WERI-Rb-1 (cell line): ENCODE data around the gene AMOT.

Source experiments
- DNase-seq: peaks from one replicate; pipeline ENCODE4 v3.0.0-alpha.2; 2020
- H3K27ac ChIP-seq: fragments of 250-450 bp; sonication (Bioruptor Pico); 2 replicates; pipeline ENCODE4 v1.5.1; 2020; ENCODE audit warnings: mild to moderate bottlenecking, moderate library complexity
- H3K27me3 ChIP-seq: fragments of 250-450 bp; sonication (Bioruptor Pico); 2 replicates; pipeline ENCODE4 v1.5.1; 2021; ENCODE audit warnings: mild to moderate bottlenecking, low read depth, moderate library complexity; ENCODE audit not compliant: insufficient read depth, severe bottlenecking
- H3K36me3 ChIP-seq: fragments of 250-450 bp; sonication (Bioruptor Pico); 2 replicates; pipeline ENCODE4 v1.5.1; 2020; ENCODE audit warnings: mild to moderate bottlenecking, moderate library complexity
- H3K4me3 ChIP-seq: 2 replicates; pipeline ENCODE4 v1.5.1; 2011; ENCODE audit warnings: low read depth, mild to moderate bottlenecking, control low read depth, low read length
- H3K9me3 ChIP-seq: fragments of 250-450 bp; sonication (Bioruptor Pico); 2 replicates; pipeline ENCODE4 v1.5.1; 2021; ENCODE audit warnings: mild to moderate bottlenecking, moderate library complexity; ENCODE audit not compliant: severe bottlenecking
- CTCF ChIP-seq: IDR thresholded peaks from 2 replicates; pipeline ENCODE4 v1.5.1; 2011; ENCODE audit warnings: low read depth, mild to moderate bottlenecking, control low read depth, inconsistent platforms, low read length

The AMOT gene

GRCh38 chrX:112738347-112739033, 102.1 kb downstream of the AMOT start:
- no peak for DNase-seq
- Histone ChIP-seq H3K27me3 (peaks cover 8% of the 10 kb centered on the region), H3K9me3 (no peaks in the 10 kb centered on the region), H3K27ac (no peak overlapping the region), H3K4me3 (no peak overlapping the region), H3K36me3 (no peaks in the 10 kb centered on the region)
- no peak for TF ChIP-seq CTCF

GRCh38 chrX:112736310-112736709, 104.3 kb downstream of the AMOT start:
- H3K27ac ChIP-seq: no peak overlapping the region
- TF ChIP-seq CTCF: no peak
- H3K27me3 ChIP-seq: peaks cover 3% of the 10 kb centered on the region
- no peaks in the 10 kb centered on the region for H3K9me3 ChIP-seq
- H3K36me3 ChIP-seq: no peaks in the 10 kb centered on the region
- H3K4me3 ChIP-seq: no peak overlapping the region
- DNase-seq: no peak

GRCh38 chrX:112735147-112735546, 105.5 kb downstream of the AMOT start:
- no peak for DNase-seq
- Histone ChIP-seq H3K4me3 (no peak overlapping the region), H3K27ac (no peak overlapping the region), H3K9me3 (no peaks in the 10 kb centered on the region), H3K27me3 (peaks cover 3% of the 10 kb centered on the region), H3K36me3 (no peaks in the 10 kb centered on the region)
- TF ChIP-seq CTCF: no peak

GRCh38 chrX:112734290-112734689, 106.3 kb downstream of the AMOT start:
- DNase-seq: no peak
- Histone ChIP-seq H3K9me3 (no peaks in the 10 kb centered on the region), H3K4me3 (no peak overlapping the region), H3K27me3 (peaks cover 3% of the 10 kb centered on the region), H3K36me3 (no peaks in the 10 kb centered on the region), H3K27ac (no peak overlapping the region)
- no peak for TF ChIP-seq CTCF

GRCh38 chrX:112731793-112732192, 108.8 kb downstream of the AMOT start:
- no peak for DNase-seq
- Histone ChIP-seq H3K27me3 (peaks cover 3% of the 10 kb centered on the region), H3K27ac (no peak overlapping the region), H3K4me3 (no peak overlapping the region), H3K9me3 (no peaks in the 10 kb centered on the region), H3K36me3 (no peaks in the 10 kb centered on the region)
- TF ChIP-seq CTCF: no peak
